ENCODE data around the gene MC2R. TPM values are rescaled to one million over a fixed set of nuclear protein-coding genes. Genes with fewer than 3 reads are reported as not detected.
"Not testable (repeated sequence)": the region's sequence is repeated elsewhere in the genome, so short reads cannot be mapped to it uniquely, and the experiment has no call there.

MC2R gene
- total and polyA plus RNA-seq, 2 donors (not counting 1 experiment from before 2014, with no cell fraction given): not detected

- Histone ChIP-seq H3K36me3 (ENCODE audit: control insufficient read depth, insufficient read depth, low read length) (no peaks in the 10 kb centered on the region), H4K20me1 (ENCODE audit: control insufficient read depth, extremely low read depth, insufficient read depth, low read length) (no peaks in the 10 kb centered on the region), H3K27me3 (ENCODE audit: control insufficient read depth, insufficient read depth, low read length) (no peaks in the 10 kb centered on the region), H2AFZ (ENCODE audit: low read length) (no peak overlapping the region), H3K79me2 (ENCODE audit: control insufficient read depth, insufficient read depth, low read length) (no peaks in the 10 kb centered on the region), H3K9ac (ENCODE audit: insufficient read depth, low read length) (no peak overlapping the region), H3K9me3 (ENCODE audit: control insufficient read depth, insufficient read depth, low read depth, low read length) (no peaks in the 10 kb centered on the region), H3K4me3 (replicated peaks in 1 of 4; ENCODE audit: control extremely low read depth in 1 of 4, insufficient read depth in 1 of 4, low read depth in 3 of 4, low read length in 4 of 4) (no peak overlapping the region), H3K27ac (ENCODE audit: insufficient read depth, low read length) (no peak overlapping the region), H3K4me2 (ENCODE audit: extremely low read depth, insufficient read depth, low read length) (no peak overlapping the region), H3K4me1 (ENCODE audit: control insufficient read depth, extremely low read depth, insufficient read depth, low read length) (no peaks in the 10 kb centered on the region)
- TF ChIP-seq, protein P1, sequence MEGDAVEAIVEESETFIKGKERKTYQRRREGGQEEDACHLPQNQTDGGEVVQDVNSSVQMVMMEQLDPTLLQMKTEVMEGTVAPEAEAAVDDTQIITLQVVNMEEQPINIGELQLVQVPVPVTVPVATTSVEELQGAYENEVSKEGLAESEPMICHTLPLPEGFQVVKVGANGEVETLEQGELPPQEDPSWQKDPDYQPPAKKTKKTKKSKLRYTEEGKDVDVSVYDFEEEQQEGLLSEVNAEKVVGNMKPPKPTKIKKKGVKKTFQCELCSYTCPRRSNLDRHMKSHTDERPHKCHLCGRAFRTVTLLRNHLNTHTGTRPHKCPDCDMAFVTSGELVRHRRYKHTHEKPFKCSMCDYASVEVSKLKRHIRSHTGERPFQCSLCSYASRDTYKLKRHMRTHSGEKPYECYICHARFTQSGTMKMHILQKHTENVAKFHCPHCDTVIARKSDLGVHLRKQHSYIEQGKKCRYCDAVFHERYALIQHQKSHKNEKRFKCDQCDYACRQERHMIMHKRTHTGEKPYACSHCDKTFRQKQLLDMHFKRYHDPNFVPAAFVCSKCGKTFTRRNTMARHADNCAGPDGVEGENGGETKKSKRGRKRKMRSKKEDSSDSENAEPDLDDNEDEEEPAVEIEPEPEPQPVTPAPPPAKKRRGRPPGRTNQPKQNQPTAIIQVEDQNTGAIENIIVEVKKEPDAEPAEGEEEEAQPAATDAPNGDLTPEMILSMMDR (conservative IDR thresholded peaks at IDR 0.05 in 1 of 2, IDR thresholded peaks at IDR 0.05 in 1 of 2; ENCODE audit: low read depth in 1 of 2, low read length in 2 of 2): no peak
- no peak for TF ChIP-seq EZH2 (IDR thresholded peaks at IDR 0.05; ENCODE audit: low read length, missing control alignments)
- DNase-seq (ENCODE audit: low read depth in 2 of 2): no peak
Observed at GRCh38 chr18:13871701-13872100, 43.6 kb downstream of the MC2R start.

GRCh38 chr18:13868501-13869271 is 46.6 kb downstream of the MC2R start:
- H3K9ac ChIP-seq (ENCODE audit: insufficient read depth, low read length): no peak overlapping the region
- H3K27me3 ChIP-seq (ENCODE audit: control insufficient read depth, insufficient read depth, low read length): no peaks in the 10 kb centered on the region
- H3K79me2 ChIP-seq (ENCODE audit: control insufficient read depth, insufficient read depth, low read length): no peaks in the 10 kb centered on the region
- H3K4me3 ChIP-seq (replicated peaks in 1 of 4; ENCODE audit: control extremely low read depth in 1 of 4, insufficient read depth in 1 of 4, low read depth in 3 of 4, low read length in 4 of 4): no peak overlapping the region
- DNase-seq (ENCODE audit: low read depth in 2 of 2): no peak
- no peak overlapping the region for H3K27ac ChIP-seq (ENCODE audit: insufficient read depth, low read length)
- H2AFZ ChIP-seq (ENCODE audit: low read length): no peak overlapping the region
- H3K36me3 ChIP-seq (ENCODE audit: control insufficient read depth, insufficient read depth, low read length): no peaks in the 10 kb centered on the region
- H3K4me2 ChIP-seq (ENCODE audit: extremely low read depth, insufficient read depth, low read length): no peak overlapping the region
- TF ChIP-seq, protein P1 (conservative IDR thresholded peaks at IDR 0.05 in 1 of 2, IDR thresholded peaks at IDR 0.05 in 1 of 2; ENCODE audit: low read depth in 1 of 2, low read length in 2 of 2): no peak
- no peak for TF ChIP-seq EZH2 (IDR thresholded peaks at IDR 0.05; ENCODE audit: low read length, missing control alignments)
- no peaks in the 10 kb centered on the region for H3K4me1 ChIP-seq (ENCODE audit: control insufficient read depth, extremely low read depth, insufficient read depth, low read length)
- no peaks in the 10 kb centered on the region for H3K9me3 ChIP-seq (ENCODE audit: control insufficient read depth, insufficient read depth, low read depth, low read length)
- H4K20me1 ChIP-seq (ENCODE audit: control insufficient read depth, extremely low read depth, insufficient read depth, low read length): no peaks in the 10 kb centered on the region

GRCh38 chr18:13862898-13863297 is 52.4 kb downstream of the MC2R start:
- H3K9ac ChIP-seq (ENCODE audit: insufficient read depth, low read length); H3K4me2 ChIP-seq (ENCODE audit: extremely low read depth, insufficient read depth, low read length); H3K9me3 ChIP-seq (ENCODE audit: control insufficient read depth, insufficient read depth, low read depth, low read length); H3K27ac ChIP-seq (ENCODE audit: insufficient read depth, low read length); H3K36me3 ChIP-seq (ENCODE audit: control insufficient read depth, insufficient read depth, low read length); H3K4me1 ChIP-seq (ENCODE audit: control insufficient read depth, extremely low read depth, insufficient read depth, low read length); H3K27me3 ChIP-seq (ENCODE audit: control insufficient read depth, insufficient read depth, low read length); H3K4me3 ChIP-seq (replicated peaks in 1 of 4; ENCODE audit: control extremely low read depth in 1 of 4, insufficient read depth in 1 of 4, low read depth in 3 of 4, low read length in 4 of 4); DNase-seq (ENCODE audit: low read depth in 2 of 2); H4K20me1 ChIP-seq (ENCODE audit: control insufficient read depth, extremely low read depth, insufficient read depth, low read length); H2AFZ ChIP-seq (ENCODE audit: low read length); H3K79me2 ChIP-seq (ENCODE audit: control insufficient read depth, insufficient read depth, low read length): not testable (repeated sequence)

Measured in fibroblast of lung (primary cell).